Esophagus squamous epithelium (tissue), 4 donors: ENCODE results near the gene SHQ1.

Source experiments
- POLR2A ChIP-seq, 4 donors: fragments of 450-650 bp; IDR thresholded peaks; one replicate each; pipeline ENCODE4 v1.6.1; 2017; ENCODE audit warnings: antibody characterized with exemption in 4 of 4, mild to moderate bottlenecking in 4 of 4, moderate library complexity in 3 of 4
- TF ChIP-seq, protein P1 (sequence below), 6 experiments: fragments of 450-650 bp in 4 of 6; fragments of 200-600 bp in 2 of 6; sonication (generic) in 2 of 6; IDR thresholded peaks; one replicate each; pipeline ENCODE4 v1.5.1; 2016 to 2019; ENCODE audit warnings: antibody characterized with exemption in 6 of 6, mild to moderate bottlenecking in 4 of 6, moderate library complexity in 4 of 6

GRCh38 chr3:72830452-72831223, 17.6 kb downstream of the SHQ1 start:
- TF ChIP-seq, protein P1, sequence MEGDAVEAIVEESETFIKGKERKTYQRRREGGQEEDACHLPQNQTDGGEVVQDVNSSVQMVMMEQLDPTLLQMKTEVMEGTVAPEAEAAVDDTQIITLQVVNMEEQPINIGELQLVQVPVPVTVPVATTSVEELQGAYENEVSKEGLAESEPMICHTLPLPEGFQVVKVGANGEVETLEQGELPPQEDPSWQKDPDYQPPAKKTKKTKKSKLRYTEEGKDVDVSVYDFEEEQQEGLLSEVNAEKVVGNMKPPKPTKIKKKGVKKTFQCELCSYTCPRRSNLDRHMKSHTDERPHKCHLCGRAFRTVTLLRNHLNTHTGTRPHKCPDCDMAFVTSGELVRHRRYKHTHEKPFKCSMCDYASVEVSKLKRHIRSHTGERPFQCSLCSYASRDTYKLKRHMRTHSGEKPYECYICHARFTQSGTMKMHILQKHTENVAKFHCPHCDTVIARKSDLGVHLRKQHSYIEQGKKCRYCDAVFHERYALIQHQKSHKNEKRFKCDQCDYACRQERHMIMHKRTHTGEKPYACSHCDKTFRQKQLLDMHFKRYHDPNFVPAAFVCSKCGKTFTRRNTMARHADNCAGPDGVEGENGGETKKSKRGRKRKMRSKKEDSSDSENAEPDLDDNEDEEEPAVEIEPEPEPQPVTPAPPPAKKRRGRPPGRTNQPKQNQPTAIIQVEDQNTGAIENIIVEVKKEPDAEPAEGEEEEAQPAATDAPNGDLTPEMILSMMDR (IDR thresholded peaks at IDR 0.05): no peak
- TF ChIP-seq POLR2A (IDR thresholded peaks at IDR 0.05): no peak
